DMS 273 treated with DMSO at 0.1 percent for 48 hours (cell line): ENCODE data around the gene TRIM61.
"Not testable (repeated sequence)": the region's sequence is repeated elsewhere in the genome, so short reads cannot be mapped to it uniquely, and the experiment has no call there.

Experiments
- DNase-seq: peaks from one replicate; lab custom pipeline; 2025; lab: John Stamatoyannopoulos, UW

Gene TRIM61

GRCh38 chr4:164977243-164978164, at the start of gene TRIM61:
Gene TRIM61 (minus strand): TSS chr4:164977657. CDS start chr4:164970002, 7,655 bp downstream.
- DNase-seq: no peak

- not testable (repeated sequence) for DNase-seq
These were observed 48.3 kb upstream of the TRIM61 start for GRCh38 chr4:165025782-165026181.

GRCh38 chr4:165019995-165020394, 42.5 kb upstream of the TRIM61 start:
- not testable (repeated sequence) for DNase-seq

GRCh38 chr4:165016971-165017370, 39.5 kb upstream of the TRIM61 start:
- DNase-seq: no peak

GRCh38 chr4:165013691-165014090, 36.2 kb upstream of the TRIM61 start:
- DNase-seq: no peak

- no peak for DNase-seq
These were observed 33.9 kb upstream of the TRIM61 start for GRCh38 chr4:165011403-165011802.

GRCh38 chr4:165010991-165011390, 33.5 kb upstream of the TRIM61 start:
- no peak for DNase-seq

GRCh38 chr4:165010487-165010886, 33.0 kb upstream of the TRIM61 start:
- no peak for DNase-seq

GRCh38 chr4:165009493-165010227, 32.2 kb upstream of the TRIM61 start:
- no peak for DNase-seq

- DNase-seq: no peak
These were observed 29.4 kb upstream of the TRIM61 start for GRCh38 chr4:165006886-165007285.

GRCh38 chr4:165006456-165006855, 29.0 kb upstream of the TRIM61 start:
- DNase-seq: no peak

GRCh38 chr4:165005352-165005925, 28.0 kb upstream of the TRIM61 start:
- no peak for DNase-seq

GRCh38 chr4:165001957-165002356, 24.5 kb upstream of the TRIM61 start:
- DNase-seq: not testable (repeated sequence)

GRCh38 chr4:164998526-164999080, 21.1 kb upstream of the TRIM61 start:
- not testable (repeated sequence) for DNase-seq

- no peak for DNase-seq
These were observed 20.5 kb upstream of the TRIM61 start for GRCh38 chr4:164997941-164998340.

- DNase-seq: no peak
These were observed 19.9 kb upstream of the TRIM61 start for GRCh38 chr4:164997324-164997723.

- DNase-seq: not testable (repeated sequence)
These were observed 18.7 kb upstream of the TRIM61 start for GRCh38 chr4:164996123-164996522.

- not testable (repeated sequence) for DNase-seq
These were observed 13.3 kb upstream of the TRIM61 start for GRCh38 chr4:164990786-164991185.

GRCh38 chr4:164989471-164989870, 12.0 kb upstream of the TRIM61 start:
- no peak for DNase-seq

GRCh38 chr4:164971929-164972328, 5.5 kb downstream of the TRIM61 start:
- not testable (repeated sequence) for DNase-seq

- no peak for DNase-seq
These were observed 17.6 kb downstream of the TRIM61 start for GRCh38 chr4:164959896-164960295.

GRCh38 chr4:164959421-164959820, 18.0 kb downstream of the TRIM61 start:
- not testable (repeated sequence) for DNase-seq
